GM19043 (cell line): ENCODE results near the gene SCYGR1.
A peak's percentile ranks its signal among the peaks of the same experiment; 100 is the strongest.
"Not testable (repeated sequence)": the region's sequence is repeated elsewhere in the genome, so short reads cannot be mapped to it uniquely, and the experiment has no call there.

Source experiments
- ATAC-seq: cut with Tn5 transposase; IDR thresholded peaks from one replicate; pipeline ENCODE4 v1.9.1; 2021; ENCODE audit warnings: low read depth; ENCODE audit not compliant: unreplicated experiment

SCYGR1 gene

GRCh38 chr2:227387583-227387982 is at the start of gene SCYGR1:
Gene SCYGR1 (minus strand): TSS chr2:227387949. CDS start chr2:227387949, 0 bp downstream.
- ATAC-seq: not testable (repeated sequence)

- ATAC-seq: no peak
These were observed 48.9 kb upstream of the SCYGR1 start for GRCh38 chr2:227436436-227437174.

- no peak for ATAC-seq
These were observed 45.4 kb upstream of the SCYGR1 start for GRCh38 chr2:227433171-227433570.

- no peak for ATAC-seq
These were observed 42.9 kb upstream of the SCYGR1 start for GRCh38 chr2:227430639-227431038.

GRCh38 chr2:227428731-227429285 is 41.1 kb upstream of the SCYGR1 start:
- no peak for ATAC-seq

- no peak for ATAC-seq
These were observed 36.1 kb upstream of the SCYGR1 start for GRCh38 chr2:227423656-227424499.

- ATAC-seq: no peak
These were observed 32.6 kb upstream of the SCYGR1 start for GRCh38 chr2:227420087-227421052.

GRCh38 chr2:227416701-227417100 is 29.0 kb upstream of the SCYGR1 start:
- no peak for ATAC-seq

GRCh38 chr2:227415538-227416424 is 28.0 kb upstream of the SCYGR1 start:
- peak; percentile 37 for ATAC-seq

GRCh38 chr2:227414846-227415245 is 27.1 kb upstream of the SCYGR1 start:
- ATAC-seq: no peak

GRCh38 chr2:227413371-227413770 is 25.6 kb upstream of the SCYGR1 start:
- ATAC-seq: no peak

GRCh38 chr2:227412877-227413276 is 25.1 kb upstream of the SCYGR1 start:
- ATAC-seq: no peak

- no peak for ATAC-seq
These were observed 24.2 kb upstream of the SCYGR1 start for GRCh38 chr2:227411990-227412350.

- peak; percentile 61 for ATAC-seq
These were observed 23.7 kb upstream of the SCYGR1 start for GRCh38 chr2:227411320-227411989.

GRCh38 chr2:227410191-227410590 is 22.4 kb upstream of the SCYGR1 start:
- no peak for ATAC-seq

GRCh38 chr2:227407591-227408151 is 19.9 kb upstream of the SCYGR1 start:
- no peak for ATAC-seq

- no peak for ATAC-seq
These were observed 18.7 kb upstream of the SCYGR1 start for GRCh38 chr2:227406177-227407031.
